OCI-LY7 (cell line): ENCODE measurements around the gene FKBP1B.

Experiments
- CTCF ChIP-seq: fragments of 200-600 bp; sonication (generic); conservative IDR thresholded peaks from 2 replicates; pipeline ENCODE4 v1.5.1; 2014; ENCODE audit warnings: mild to moderate bottlenecking, antibody characterized with exemption, low read length, moderate library complexity, mixed read lengths
- EZH2phosphoT487 ChIP-seq: fragments of 200-600 bp; sonication (generic); IDR thresholded peaks from 2 replicates; pipeline ENCODE4 v1.6.1; 2018; ENCODE audit warnings: low read depth, borderline replicate concordance, mild to moderate bottlenecking, mixed run types, antibody characterized with exemption, low read length, moderate library complexity, mixed read lengths

GRCh38 chr2:24024018-24024417 is 25.5 kb upstream of the FKBP1B start:
- TF ChIP-seq CTCF (no peak), EZH2phosphoT487 (no peak)
